ENCODE measurements around the gene PTF1A. TPM values are rescaled to one million over a fixed set of nuclear protein-coding genes. Genes with fewer than 3 reads are reported as not detected.

The PTF1A gene
- total and polyA plus RNA-seq, 2 of the 4 experiments (the other 2 are of a cell fraction) = not detected

DNA sequence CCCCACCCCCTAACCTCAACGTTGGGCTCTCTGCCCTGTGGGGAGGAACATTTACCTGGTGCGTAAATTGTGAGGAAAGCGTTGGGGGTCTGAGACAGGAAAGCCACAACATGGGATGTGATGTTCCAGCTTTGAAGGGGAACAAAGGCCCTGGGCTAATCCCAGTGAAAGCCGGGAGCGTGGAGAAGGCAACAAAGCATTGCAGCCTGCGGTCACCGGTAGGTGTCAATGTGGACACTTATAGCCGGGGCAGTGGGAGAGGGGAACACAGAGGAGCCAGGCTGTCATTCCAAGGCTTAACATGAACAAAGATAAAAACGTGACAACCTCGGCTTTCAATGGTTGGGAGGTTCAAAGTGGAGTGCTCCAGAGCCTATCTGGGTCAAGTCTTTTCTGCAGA, 12.7 kb downstream of the PTF1A start:
- Histone ChIP-seq H4K5ac (ENCODE audit: low read depth, low read length) (no peak overlapping the region), H2BK20ac (ENCODE audit: low read depth, low read length) (no peak overlapping the region), H2BK5ac (ENCODE audit: low read depth, low read length, poor library complexity, severe bottlenecking) (no peak overlapping the region), H3K14ac (replicated peaks; ENCODE audit: low read depth, low read length) (no peak overlapping the region), H3K9me1 (ENCODE audit: insufficient read depth, low read length) (no peaks in the 10 kb centered on the region), H3K27me3 (ENCODE audit: control insufficient read depth, insufficient read depth, low read length) (peaks cover 18% of the 10 kb centered on the region), H3K9ac (ENCODE audit: low read depth, low read length) (no peak overlapping the region), H3K79me1 (ENCODE audit: low read depth in 1 of 2, low read length in 2 of 2) (no peaks in the 10 kb centered on the region), H3K4ac (ENCODE audit: low read depth, low read length) (no peak overlapping the region), H2BK120ac (ENCODE audit: low read depth, low read length) (no peak overlapping the region), H3K27ac (ENCODE audit: insufficient read depth, low read length) (no peak overlapping the region), H3K4me3 (ENCODE audit: insufficient read depth, low read depth, low read length) (no peak overlapping the region), H2BK15ac (ENCODE audit: low read depth, low read length) (no peak overlapping the region), H4K20me1 (ENCODE audit: insufficient read depth, low read length) (no peaks in the 10 kb centered on the region), H3K4me2 (ENCODE audit: low read depth, low read length) (no peak overlapping the region), H3K18ac (ENCODE audit: low read depth, low read length) (no peak overlapping the region), H2AK9ac (replicated peaks; ENCODE audit: low read depth, low read length, poor library complexity) (no peak overlapping the region), H3K9me3 (ENCODE audit: control insufficient read depth, insufficient read depth, low read length) (no peaks in the 10 kb centered on the region), H3K36me3 (ENCODE audit: control insufficient read depth, insufficient read depth, low read length) (no peaks in the 10 kb centered on the region), H3K56ac (ENCODE audit: extremely low read depth, insufficient read depth, low read length) (no peak overlapping the region), H3K23ac (ENCODE audit: low read depth, low read length) (no peak overlapping the region), H3K4me1 (ENCODE audit: control insufficient read depth, insufficient read depth, low read length) (no peaks in the 10 kb centered on the region), H2AFZ (replicated peaks; ENCODE audit: low read length, poor library complexity) (no peak overlapping the region), H2AK5ac (ENCODE audit: low read depth, low read length) (no peak overlapping the region), H4K91ac (ENCODE audit: insufficient read depth, low read depth, low read length) (no peak overlapping the region), H4K8ac (ENCODE audit: low read depth in 2 of 2, low read length in 2 of 2) (no peak overlapping the region)
- no TSS peak for BruUV-seq (replicated peaks)
- CTCF ChIA-PET = no interaction called here
- TF ChIP-seq MXI1 (IDR thresholded peaks at IDR 0.05; ENCODE audit: borderline replicate concordance, low read depth, low read length) (no peak), MAFK (IDR thresholded peaks at IDR 0.05; ENCODE audit: low read depth, low read length) (no peak)
- in situ Hi-C loops (cut with MboI; ENCODE audit: low sequenced_read_pairs) = no loop called here
- POLR2A ChIA-PET (ENCODE audit: unreplicated experiment) = no interaction called here
- dilution Hi-C loops (cut with HindIII; ENCODE audit: low sequenced_read_pairs, unreplicated experiment) = no loop called here
- 8% methylated on average over 7 of the region's 10 CpGs; no CpG with 5 or more reads in 1 of the 2 experiments for WGBS, 2 experiments (ENCODE audit: extremely low coverage in 2 of 2, insufficient read length in 1 of 2)
- ATAC-seq (ENCODE audit: low read depth) (no peak), DNase-seq (no peak)
- intact Hi-C loops (cut with micrococcal nuclease) = no loop called here

Data from IMR-90 (cell line).